Measurements from ENCODE around the gene DPYD. TPM values are rescaled to one million over a fixed set of nuclear protein-coding genes. Genes with fewer than 3 reads are reported as not detected.

The DPYD gene
- total RNA-seq, 2 experiments from 2014 or later: 9.8 to 11.1 TPM

- no peaks in the 10 kb centered on the region for H3K27me3 Mint-ChIP-seq (ENCODE audit: low read depth)
- no peaks in the 10 kb centered on the region for H3K9me3 Mint-ChIP-seq
- peaks cover 16% of the 10 kb centered on the region for H3K4me1 Mint-ChIP-seq (ENCODE audit: low read depth)
- H3K4me3 Mint-ChIP-seq: no peak overlapping the region
- CTCF ChIA-PET: interaction anchor here (0.9 kb wide), 1 partner anchor 252 kb away, joined by 4 read pairs; no protein-coding TSS in a partner anchor
- peaks cover 7% of the 10 kb centered on the region for H3K36me3 Mint-ChIP-seq (ENCODE audit: low read depth)
- H3K27ac Mint-ChIP-seq: no peak overlapping the region
- no peak for DNase-seq
- intact Hi-C loops (cut with micrococcal nuclease): no loop called here
Observed at GRCh38 chr1:97796711-97797110, 124.1 kb downstream of the DPYD start.

DNA sequence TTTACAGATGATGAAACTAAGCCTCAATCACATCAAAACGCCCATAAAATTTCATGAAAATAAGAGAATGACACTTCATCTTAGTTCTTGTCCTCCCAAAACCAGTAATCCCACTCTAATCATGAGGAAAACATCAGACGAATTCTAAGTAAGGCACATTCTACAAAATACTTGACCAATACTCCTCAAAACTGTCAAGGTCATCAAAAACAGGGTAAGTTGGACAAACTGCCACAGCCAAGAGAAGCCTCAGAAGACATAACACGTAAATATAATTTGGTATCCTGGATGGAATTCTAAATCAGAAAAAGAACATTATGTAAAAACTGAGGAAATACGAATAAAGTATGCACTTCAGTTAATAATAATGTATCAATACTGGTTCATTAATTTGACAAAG lies 128.2 kb downstream of the DPYD start:
- H3K9me3 Mint-ChIP-seq: no peaks in the 10 kb centered on the region
- H3K27ac Mint-ChIP-seq: no peak overlapping the region
- H3K4me1 Mint-ChIP-seq (ENCODE audit: low read depth): peaks cover 39% of the 10 kb centered on the region
- peaks cover 7% of the 10 kb centered on the region for H3K36me3 Mint-ChIP-seq (ENCODE audit: low read depth)
- H3K4me3 Mint-ChIP-seq: no peak overlapping the region
- CTCF ChIA-PET: interaction anchor here (1.5 kb wide), 1 partner anchor 258 kb away, joined by 3 read pairs; no protein-coding TSS in a partner anchor
- intact Hi-C loops (cut with micrococcal nuclease): loop anchor here (5.0 kb wide), 1 partner anchor 260 kb away; no protein-coding TSS in a partner anchor
- H3K27me3 Mint-ChIP-seq (ENCODE audit: low read depth): no peaks in the 10 kb centered on the region
- no peak for DNase-seq

DNA sequence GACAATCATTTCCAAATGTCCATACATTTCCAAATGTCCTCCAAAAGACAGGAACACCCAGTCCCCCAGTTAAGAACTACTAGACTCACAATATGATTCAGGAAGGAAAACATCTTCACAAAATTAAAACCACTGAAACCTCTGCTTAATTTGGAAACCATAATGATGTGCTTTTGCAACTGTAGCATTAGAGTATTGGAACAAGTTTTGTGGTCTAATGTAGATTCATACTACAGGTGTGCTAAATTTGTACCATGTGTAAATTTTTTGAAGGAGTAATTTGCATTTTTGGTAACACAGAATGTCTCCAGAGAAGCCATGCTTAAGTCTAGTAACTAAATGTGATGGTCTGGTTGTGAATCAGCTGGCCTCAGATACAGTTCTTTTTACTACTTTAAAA lies 129.6 kb downstream of the DPYD start:
- Mint-ChIP-seq H3K4me1 (ENCODE audit: low read depth) (peaks cover 35% of the 10 kb centered on the region), H3K36me3 (ENCODE audit: low read depth) (peaks cover 7% of the 10 kb centered on the region), H3K27me3 (ENCODE audit: low read depth) (no peaks in the 10 kb centered on the region), H3K4me3 (no peak overlapping the region), H3K27ac (peak overlapping the region; percentile 8), H3K9me3 (no peaks in the 10 kb centered on the region)
- CTCF ChIA-PET: interaction anchor here (0.9 to 1.5 kb wide), 2 partner anchors 128 to 260 kb away, joined by 3 read pairs; no protein-coding TSS in a partner anchor
- DNase-seq: no peak
- intact Hi-C loops (cut with micrococcal nuclease): loop anchor here (1.0 to 5.0 kb wide), 2 partner anchors 130 to 261 kb away; partner anchors contain the start of gene DPYD

DNA sequence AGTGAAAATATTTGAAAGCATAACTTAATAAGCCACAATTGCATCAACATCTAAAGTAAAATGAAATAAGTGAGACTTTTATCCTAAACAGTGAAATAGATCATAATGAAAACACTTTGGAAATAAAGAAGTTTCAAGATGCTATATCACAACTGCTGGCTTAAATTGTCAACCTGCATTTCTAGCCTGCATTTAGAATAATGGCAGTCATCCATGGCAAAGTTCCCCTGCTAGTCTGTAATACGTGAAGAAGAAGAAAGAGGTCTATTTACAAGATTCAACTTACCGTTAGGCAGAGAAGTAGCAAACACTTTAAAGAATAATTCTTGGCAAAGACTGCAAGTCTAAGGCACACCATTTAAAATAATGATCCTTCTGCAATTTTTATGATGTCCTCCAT lies 133.6 kb downstream of the DPYD start:
- H3K4me3 Mint-ChIP-seq: no peak overlapping the region
- no peak for DNase-seq
- H3K27ac Mint-ChIP-seq: no peak overlapping the region
- CTCF ChIA-PET: interaction anchor here (1.5 kb wide), 1 partner anchor 9 kb away, joined by 6 read pairs; no protein-coding TSS in a partner anchor
- no peaks in the 10 kb centered on the region for H3K27me3 Mint-ChIP-seq (ENCODE audit: low read depth)
- H3K9me3 Mint-ChIP-seq: no peaks in the 10 kb centered on the region
- H3K4me1 Mint-ChIP-seq (ENCODE audit: low read depth): peaks cover 32% of the 10 kb centered on the region
- H3K36me3 Mint-ChIP-seq (ENCODE audit: low read depth): peaks cover 3% of the 10 kb centered on the region
- intact Hi-C loops (cut with micrococcal nuclease): no loop called here

GRCh38 chr1:97784661-97785060 lies 136.2 kb downstream of the DPYD start:
- CTCF ChIA-PET: no interaction called here
- Mint-ChIP-seq H3K27me3 (ENCODE audit: low read depth) (no peaks in the 10 kb centered on the region), H3K9me3 (no peaks in the 10 kb centered on the region), H3K4me3 (no peak overlapping the region), H3K27ac (no peak overlapping the region), H3K36me3 (ENCODE audit: low read depth) (peaks cover 1% of the 10 kb centered on the region), H3K4me1 (ENCODE audit: low read depth) (peaks cover 17% of the 10 kb centered on the region)
- intact Hi-C loops (cut with micrococcal nuclease): no loop called here
- no peak for DNase-seq

- DNase-seq: no peak
- no peak overlapping the region for H3K27ac Mint-ChIP-seq
- H3K9me3 Mint-ChIP-seq: no peaks in the 10 kb centered on the region
- CTCF ChIA-PET: no interaction called here
- H3K36me3 Mint-ChIP-seq (ENCODE audit: low read depth): peaks cover 1% of the 10 kb centered on the region
- no peaks in the 10 kb centered on the region for H3K27me3 Mint-ChIP-seq (ENCODE audit: low read depth)
- intact Hi-C loops (cut with micrococcal nuclease): no loop called here
- H3K4me1 Mint-ChIP-seq (ENCODE audit: low read depth): peaks cover 12% of the 10 kb centered on the region
- H3K4me3 Mint-ChIP-seq: no peak overlapping the region
Observed at GRCh38 chr1:97783751-97784150, 137.1 kb downstream of the DPYD start.

GRCh38 chr1:97781762-97782337 lies 139.0 kb downstream of the DPYD start:
- intact Hi-C loops (cut with micrococcal nuclease): no loop called here
- H3K27ac Mint-ChIP-seq: no peak overlapping the region
- H3K27me3 Mint-ChIP-seq (ENCODE audit: low read depth): no peaks in the 10 kb centered on the region
- no peak overlapping the region for H3K4me3 Mint-ChIP-seq
- no peaks in the 10 kb centered on the region for H3K9me3 Mint-ChIP-seq
- H3K36me3 Mint-ChIP-seq (ENCODE audit: low read depth): peaks cover 4% of the 10 kb centered on the region
- no peak for DNase-seq
- CTCF ChIA-PET: no interaction called here
- peaks cover 10% of the 10 kb centered on the region for H3K4me1 Mint-ChIP-seq (ENCODE audit: low read depth)

GRCh38 chr1:97780884-97781283 lies 139.9 kb downstream of the DPYD start:
- no peak for DNase-seq
- Mint-ChIP-seq H3K36me3 (ENCODE audit: low read depth) (peaks cover 9% of the 10 kb centered on the region), H3K4me1 (ENCODE audit: low read depth) (peaks cover 10% of the 10 kb centered on the region), H3K27me3 (ENCODE audit: low read depth) (no peaks in the 10 kb centered on the region), H3K27ac (no peak overlapping the region), H3K9me3 (no peaks in the 10 kb centered on the region), H3K4me3 (no peak overlapping the region)
- CTCF ChIA-PET: no interaction called here
- intact Hi-C loops (cut with micrococcal nuclease): no loop called here

GRCh38 chr1:97778718-97779117 lies 142.1 kb downstream of the DPYD start:
- peaks cover 11% of the 10 kb centered on the region for H3K36me3 Mint-ChIP-seq (ENCODE audit: low read depth)
- no peak overlapping the region for H3K27ac Mint-ChIP-seq
- no peak for DNase-seq
- CTCF ChIA-PET: interaction anchor here (1.4 kb wide), 1 partner anchor 9 kb away, joined by 6 read pairs; no protein-coding TSS in a partner anchor
- intact Hi-C loops (cut with micrococcal nuclease): loop anchor here (5.0 kb wide), 1 partner anchor 111 kb away; no protein-coding TSS in a partner anchor
- H3K4me1 Mint-ChIP-seq (ENCODE audit: low read depth): peaks cover 10% of the 10 kb centered on the region
- no peaks in the 10 kb centered on the region for H3K27me3 Mint-ChIP-seq (ENCODE audit: low read depth)
- H3K9me3 Mint-ChIP-seq: no peaks in the 10 kb centered on the region
- no peak overlapping the region for H3K4me3 Mint-ChIP-seq

- no peak for DNase-seq
- H3K27ac Mint-ChIP-seq: no peak overlapping the region
- no peaks in the 10 kb centered on the region for H3K9me3 Mint-ChIP-seq
- CTCF ChIA-PET: no interaction called here
- H3K4me3 Mint-ChIP-seq: no peak overlapping the region
- no peaks in the 10 kb centered on the region for H3K27me3 Mint-ChIP-seq (ENCODE audit: low read depth)
- peaks cover 3% of the 10 kb centered on the region for H3K36me3 Mint-ChIP-seq (ENCODE audit: low read depth)
- intact Hi-C loops (cut with micrococcal nuclease): no loop called here
- no peaks in the 10 kb centered on the region for H3K4me1 Mint-ChIP-seq (ENCODE audit: low read depth)
Observed at GRCh38 chr1:97770376-97770775, 150.5 kb downstream of the DPYD start.

- Mint-ChIP-seq H3K4me1 (ENCODE audit: low read depth) (no peaks in the 10 kb centered on the region), H3K27me3 (ENCODE audit: low read depth) (no peaks in the 10 kb centered on the region), H3K9me3 (peaks cover 4% of the 10 kb centered on the region), H3K4me3 (no peak overlapping the region), H3K36me3 (ENCODE audit: low read depth) (peaks cover 1% of the 10 kb centered on the region), H3K27ac (no peak overlapping the region)
- CTCF ChIA-PET: no interaction called here
- intact Hi-C loops (cut with micrococcal nuclease): no loop called here
- DNase-seq: no peak
Observed at GRCh38 chr1:97767381-97767780, 153.5 kb downstream of the DPYD start.

GRCh38 chr1:97764991-97765390 lies 155.8 kb downstream of the DPYD start:
- peaks cover 10% of the 10 kb centered on the region for H3K9me3 Mint-ChIP-seq
- no peaks in the 10 kb centered on the region for H3K27me3 Mint-ChIP-seq (ENCODE audit: low read depth)
- CTCF ChIA-PET: no interaction called here
- intact Hi-C loops (cut with micrococcal nuclease): no loop called here
- H3K4me1 Mint-ChIP-seq (ENCODE audit: low read depth): no peaks in the 10 kb centered on the region
- DNase-seq: no peak
- no peak overlapping the region for H3K27ac Mint-ChIP-seq
- H3K36me3 Mint-ChIP-seq (ENCODE audit: low read depth): peaks cover 12% of the 10 kb centered on the region
- no peak overlapping the region for H3K4me3 Mint-ChIP-seq

- peaks cover 14% of the 10 kb centered on the region for H3K36me3 Mint-ChIP-seq (ENCODE audit: low read depth)
- H3K4me1 Mint-ChIP-seq (ENCODE audit: low read depth): no peaks in the 10 kb centered on the region
- intact Hi-C loops (cut with micrococcal nuclease): no loop called here
- CTCF ChIA-PET: no interaction called here
- DNase-seq: no peak
- H3K9me3 Mint-ChIP-seq: peaks cover 10% of the 10 kb centered on the region
- no peak overlapping the region for H3K27ac Mint-ChIP-seq
- H3K27me3 Mint-ChIP-seq (ENCODE audit: low read depth): no peaks in the 10 kb centered on the region
- H3K4me3 Mint-ChIP-seq: no peak overlapping the region
Observed at GRCh38 chr1:97761637-97762036, 159.2 kb downstream of the DPYD start.

All from activated naive CD4-positive, alpha-beta T cell treated with anti-CD3 and anti-CD28 coated beads for 36 hours (primary cell).